H1 (cell line): ENCODE measurements around the gene RAB40C. TPM values are rescaled to one million over a fixed set of nuclear protein-coding genes. Genes with fewer than 3 reads are reported as not detected.

ENCODE experiments used
- CBX5 ChIP-seq: fragments of 300-800, 300-1000 bp; sonication (generic); IDR thresholded peaks from 2 replicates; pipeline ENCODE4 v1.7.1; 2016; ENCODE audit warnings: antibody characterized with exemption, low read length, low read depth
- SIX5 ChIP-seq: IDR thresholded peaks from 2 replicates; pipeline ENCODE4 v1.6.1; 2011; ENCODE audit warnings: mild to moderate bottlenecking, low read depth, low read length
- YY1 ChIP-seq: IDR thresholded peaks from 2 replicates; pipeline ENCODE4 v1.6.1; 2011; ENCODE audit warnings: low read depth, mild to moderate bottlenecking, low read length
- polyA plus RNA-seq, 7 experiments: library from polyadenylated mRNA; depleted of rRNA in 3 of 7; stranded (reverse) in 5 of 7; unstranded in 2 of 7; fragments of >200 nt in 5 of 7; fragments of 200-250 nt in 2 of 7; gene quantifications; 1 replicate in 5 of 7; 2 replicates in 1 of 7; 4 replicates in 1 of 7; pipeline versions ENCODE4 v1.2.1 to v1.2.3, GENCODE V29; 2011 to 2013; ENCODE audit warnings: missing spikeins in 2 of 7, mixed read lengths in 2 of 7
- total RNA-seq: library from RNA; stranded (reverse); fragmentation: NEBNext Ultra II Directional; extraction: Animal tissue kit (Norgen Biotek cat#: 25700); gene quantifications from 2 replicates; pipeline ENCODE4 v1.2.1, GENCODE V29; 2021

Gene RAB40C
- total and polyA plus RNA-seq, 2 of the 8 experiments (the other 6 are each of a cell fraction or from before 2014, with no cell fraction given), result 13.9 to 15.6 TPM

GRCh38 chr16:600781-601180 is 10.9 kb downstream of the RAB40C start (continued):
- TF ChIP-seq SIX5, result no peak
- no peak for TF ChIP-seq YY1
- TF ChIP-seq CBX5, result no peak
